Ovary (tissue), 3 donors: ENCODE results near the gene DPF3.

Experiments
- CTCF ChIP-seq, 3 donors: fragments of 450-650 bp in 2 of 3; fragments of 200-600 bp in 1 of 3; IDR thresholded peaks; one replicate each; pipeline versions ENCODE4 v1.5.1 to v1.8.0; 2016 to 2022; ENCODE audit warnings: antibody characterized with exemption in 3 of 3, mild to moderate bottlenecking in 1 of 3
- POLR2A ChIP-seq: fragments of 450-650 bp; IDR thresholded peaks from one replicate; pipeline ENCODE4 v1.6.1; 2017; ENCODE audit warnings: antibody characterized with exemption, mild to moderate bottlenecking, moderate library complexity
- donor health status: DM: no; HTN: no; CAD: no.

GRCh38 chr14:72847721-72848120 is 46.2 kb downstream of the DPF3 start:
- no peak for TF ChIP-seq CTCF (IDR thresholded peaks at IDR 0.05)
- TF ChIP-seq POLR2A = no peak
